Cardiac fibroblast (primary cell): ENCODE data around the gene OMP.

Experiments
- DNase-seq, 2 donors: peaks; one replicate each; pipeline versions ENCODE4 v3.0.0 to v3.0.0-alpha.2; 2010; ENCODE audit warnings: low read depth in 2 of 2
- H3K4me3 ChIP-seq, 2 donors: replicated peaks in 1 of 2; 1 replicate in 1 of 2; 2 replicates in 1 of 2; pipeline ENCODE4 v1.5.1; 2011; ENCODE audit warnings: low read depth in 2 of 2, low read length in 2 of 2, mild to moderate bottlenecking in 2 of 2, moderate library complexity in 1 of 2
- TF ChIP-seq, protein P1 (sequence below): IDR thresholded peaks from one replicate; pipeline ENCODE4 v1.5.1; 2011; ENCODE audit warnings: low read depth, mild to moderate bottlenecking, low read length, inconsistent platforms

OMP gene

DNA sequence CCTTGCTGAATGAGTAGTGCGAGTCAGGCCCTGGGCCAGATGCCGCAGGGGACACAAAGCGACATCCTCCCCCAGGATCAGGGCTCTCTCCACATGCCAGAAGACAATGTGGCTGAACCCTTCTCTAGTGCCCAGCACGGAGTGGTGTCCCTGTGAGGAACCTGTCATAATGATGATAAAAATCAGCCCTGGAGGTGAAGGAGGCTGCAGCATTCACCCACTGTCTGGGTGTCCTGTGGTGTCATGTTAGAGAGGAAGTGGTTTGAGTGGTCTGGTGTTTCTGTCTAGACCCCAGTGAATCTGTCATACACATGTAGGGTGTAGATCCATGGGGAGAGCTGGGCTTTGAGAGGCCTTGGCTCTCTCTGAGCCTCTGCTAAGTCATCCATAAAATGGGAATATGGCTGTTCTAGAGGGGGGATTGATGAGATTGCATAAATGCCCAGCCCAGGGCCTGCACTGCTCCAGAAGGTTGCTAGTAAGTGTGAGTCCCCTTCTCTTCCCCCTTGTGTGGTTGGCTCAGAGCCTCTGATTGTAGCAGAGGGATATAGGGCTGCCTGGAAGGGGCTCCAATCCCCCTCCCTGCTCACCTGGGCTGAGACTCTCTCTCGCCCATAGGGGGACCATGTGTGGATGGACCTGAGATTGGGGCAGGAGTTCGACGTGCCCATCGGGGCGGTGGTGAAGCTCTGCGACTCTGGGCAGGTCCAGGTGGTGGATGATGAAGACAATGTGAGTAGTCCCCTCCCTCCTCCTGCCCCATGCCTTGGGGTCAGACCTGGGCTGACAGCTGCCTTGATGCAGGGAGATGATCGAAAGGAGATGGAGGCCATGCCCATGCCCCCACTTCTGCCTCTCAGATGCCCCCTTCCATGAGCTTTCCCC is 39.7 kb downstream of the OMP start:
- DNase-seq: no peak
- H3K4me3 ChIP-seq: no peak overlapping the region
- TF ChIP-seq, protein P1, sequence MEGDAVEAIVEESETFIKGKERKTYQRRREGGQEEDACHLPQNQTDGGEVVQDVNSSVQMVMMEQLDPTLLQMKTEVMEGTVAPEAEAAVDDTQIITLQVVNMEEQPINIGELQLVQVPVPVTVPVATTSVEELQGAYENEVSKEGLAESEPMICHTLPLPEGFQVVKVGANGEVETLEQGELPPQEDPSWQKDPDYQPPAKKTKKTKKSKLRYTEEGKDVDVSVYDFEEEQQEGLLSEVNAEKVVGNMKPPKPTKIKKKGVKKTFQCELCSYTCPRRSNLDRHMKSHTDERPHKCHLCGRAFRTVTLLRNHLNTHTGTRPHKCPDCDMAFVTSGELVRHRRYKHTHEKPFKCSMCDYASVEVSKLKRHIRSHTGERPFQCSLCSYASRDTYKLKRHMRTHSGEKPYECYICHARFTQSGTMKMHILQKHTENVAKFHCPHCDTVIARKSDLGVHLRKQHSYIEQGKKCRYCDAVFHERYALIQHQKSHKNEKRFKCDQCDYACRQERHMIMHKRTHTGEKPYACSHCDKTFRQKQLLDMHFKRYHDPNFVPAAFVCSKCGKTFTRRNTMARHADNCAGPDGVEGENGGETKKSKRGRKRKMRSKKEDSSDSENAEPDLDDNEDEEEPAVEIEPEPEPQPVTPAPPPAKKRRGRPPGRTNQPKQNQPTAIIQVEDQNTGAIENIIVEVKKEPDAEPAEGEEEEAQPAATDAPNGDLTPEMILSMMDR: no peak

DNA sequence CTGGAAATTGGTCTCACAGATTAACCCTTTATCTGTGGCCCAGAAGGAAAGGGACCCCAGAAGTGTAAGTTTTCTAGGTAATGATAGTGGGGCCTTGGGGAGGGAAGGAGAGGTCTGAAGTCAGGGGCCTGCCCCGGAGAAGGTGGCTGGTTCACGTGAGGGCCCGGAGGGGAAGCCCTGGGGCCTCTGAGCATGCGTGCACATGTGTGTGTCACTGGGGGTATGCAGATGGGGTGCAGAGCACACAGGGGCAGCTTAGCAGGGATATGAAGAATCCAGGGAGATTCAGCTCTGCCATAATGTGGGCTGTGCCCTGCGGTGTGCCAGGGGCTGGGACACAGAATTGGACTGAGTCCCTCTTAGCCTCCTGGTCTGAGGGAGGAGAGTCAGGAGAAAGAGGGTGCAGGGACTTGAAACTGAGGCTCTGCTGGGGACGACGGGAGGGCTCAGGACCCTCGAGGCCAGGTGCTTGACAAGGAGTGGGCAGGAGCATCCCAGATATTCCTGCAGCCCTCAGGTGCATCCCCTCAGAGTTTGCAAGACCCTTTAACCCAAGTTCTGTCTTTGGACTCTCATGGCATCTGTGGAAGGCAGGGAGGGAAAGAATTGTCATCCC is 40.9 kb downstream of the OMP start:
- no peak for DNase-seq
- H3K4me3 ChIP-seq: no peak overlapping the region
- TF ChIP-seq, protein P1: no peak

DNA sequence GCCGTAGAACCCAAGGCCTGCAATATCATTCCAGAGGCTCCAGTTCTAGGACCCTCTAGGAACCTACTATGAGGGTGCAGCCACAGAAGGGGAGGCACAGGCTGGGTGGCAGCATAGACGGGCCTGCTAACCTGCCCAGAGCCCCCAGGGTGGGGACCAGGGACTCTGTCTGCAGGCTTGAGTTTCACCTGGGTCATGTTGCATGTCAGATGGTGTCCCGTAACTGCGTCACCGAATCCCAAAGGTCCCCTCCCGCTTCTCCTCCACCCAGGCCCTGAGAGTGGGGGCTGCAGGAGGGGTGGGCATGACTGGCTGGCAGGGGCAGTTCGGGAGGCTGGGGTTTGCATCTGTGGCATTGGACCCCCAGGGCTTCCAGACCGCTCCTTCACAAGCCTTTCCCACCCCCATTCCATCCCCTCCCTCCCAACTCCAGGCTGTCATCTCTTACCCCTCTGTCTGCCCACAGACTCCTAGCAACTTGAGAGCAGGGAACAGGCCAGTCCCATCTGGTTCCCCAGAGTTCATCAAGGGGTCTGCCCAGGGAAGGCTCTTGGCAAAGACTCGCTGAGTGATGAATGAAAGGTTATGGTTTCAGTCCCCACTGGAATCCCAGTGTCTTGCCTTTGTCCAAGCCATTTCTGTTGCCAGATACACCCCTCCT is 41.7 kb downstream of the OMP start:
- H3K4me3 ChIP-seq: no peak overlapping the region
- TF ChIP-seq, protein P1: no peak
- DNase-seq: no peak

DNA sequence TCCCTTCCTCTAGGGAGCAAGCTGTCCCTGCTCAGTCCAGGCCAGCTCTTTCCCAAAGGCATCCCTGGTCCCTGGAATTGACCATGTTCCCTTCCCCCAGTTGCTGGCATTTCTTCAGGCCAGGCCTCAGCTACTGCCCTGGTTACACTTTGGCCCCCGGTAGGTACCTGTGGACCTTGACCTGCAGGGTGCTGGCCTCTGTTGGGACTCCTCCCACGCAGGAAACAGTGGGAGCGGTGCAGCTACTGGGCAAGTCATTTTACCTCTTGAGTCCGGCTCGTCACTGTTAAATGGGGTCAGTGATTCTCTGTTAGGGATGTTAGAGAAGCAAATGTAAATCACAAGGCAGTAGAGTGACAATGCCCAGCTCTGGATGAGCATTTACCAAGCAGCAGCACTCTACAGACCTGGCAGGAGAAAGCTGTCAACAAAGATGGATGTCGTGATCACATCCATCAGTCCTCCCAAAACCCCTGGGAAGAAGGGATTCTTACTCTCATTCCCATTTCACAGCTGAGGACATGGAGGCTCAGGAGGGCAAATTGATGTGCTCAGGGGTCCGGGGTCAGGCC is 42.3 kb downstream of the OMP start:
- no peak overlapping the region for H3K4me3 ChIP-seq
- TF ChIP-seq, protein P1: no peak
- no peak for DNase-seq

DNA sequence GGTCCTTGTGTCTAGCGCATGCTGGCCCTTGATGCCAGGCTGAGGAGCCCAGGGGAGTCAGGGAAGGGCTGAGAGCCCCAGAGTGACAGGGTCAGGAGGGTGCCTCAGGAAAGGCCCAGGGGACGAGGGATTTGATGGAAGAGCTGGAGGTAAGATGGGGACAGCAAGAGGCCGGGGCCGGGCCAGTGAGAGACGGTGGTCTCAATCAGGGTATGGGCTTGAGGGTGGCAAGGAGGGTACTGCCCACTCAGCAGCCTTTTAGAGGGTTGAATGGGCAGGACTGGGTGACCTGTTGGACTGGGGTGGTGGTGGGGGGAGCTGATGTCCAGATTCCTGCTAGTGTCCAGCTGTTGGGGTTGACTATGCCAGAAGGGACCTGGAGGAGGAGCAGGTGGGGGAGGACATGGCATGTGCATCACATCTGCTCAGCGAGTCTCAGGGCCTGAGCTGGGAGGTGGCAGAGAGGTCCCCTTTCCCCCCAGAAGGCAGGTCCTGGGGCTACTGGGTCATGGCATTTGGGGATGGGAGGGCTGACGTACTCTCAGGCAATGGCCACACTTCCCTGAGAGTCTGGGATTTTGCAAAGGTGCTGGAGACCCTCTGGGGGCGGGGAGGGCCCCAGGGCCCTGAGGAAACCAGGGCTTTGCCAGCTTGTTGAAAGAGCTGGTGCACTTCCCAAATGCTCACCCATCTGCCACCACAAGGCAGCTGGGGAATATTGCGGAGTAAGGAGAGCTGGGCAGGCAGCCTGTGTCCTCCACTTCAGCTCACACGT is 43.8 kb downstream of the OMP start:
- no peak for DNase-seq
- H3K4me3 ChIP-seq: no peak overlapping the region
- TF ChIP-seq, protein P1: no peak

DNA sequence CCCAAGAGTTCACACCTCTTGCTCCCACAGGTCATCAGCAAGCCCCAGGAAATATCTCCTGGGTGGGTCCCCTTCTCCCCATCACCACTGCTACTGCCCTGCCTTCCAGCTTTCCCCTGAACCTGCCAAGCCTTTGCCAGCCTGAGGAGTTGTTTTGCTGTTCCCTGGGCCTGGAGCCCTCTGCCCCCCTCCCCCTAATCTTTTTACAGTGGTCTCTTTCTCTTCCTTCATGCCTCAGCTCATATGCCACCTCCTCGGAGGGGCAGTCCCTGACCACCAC is 44.3 kb downstream of the OMP start:
- no peak overlapping the region for H3K4me3 ChIP-seq

More for the DNA sequence above, 44.3 kb downstream of the OMP start:
- no peak for DNase-seq
- TF ChIP-seq, protein P1: no peak
